ENCODE data around the gene KCP. TPM values are rescaled to one million over a fixed set of nuclear protein-coding genes. Genes with fewer than 3 reads are reported as not detected.

Gene KCP
- total and polyA plus RNA-seq, 2 of the 13 experiments (the other 11 are each of a cell fraction or from before 2014, with no cell fraction given) = 0.37 to 1.0 TPM

DNA sequence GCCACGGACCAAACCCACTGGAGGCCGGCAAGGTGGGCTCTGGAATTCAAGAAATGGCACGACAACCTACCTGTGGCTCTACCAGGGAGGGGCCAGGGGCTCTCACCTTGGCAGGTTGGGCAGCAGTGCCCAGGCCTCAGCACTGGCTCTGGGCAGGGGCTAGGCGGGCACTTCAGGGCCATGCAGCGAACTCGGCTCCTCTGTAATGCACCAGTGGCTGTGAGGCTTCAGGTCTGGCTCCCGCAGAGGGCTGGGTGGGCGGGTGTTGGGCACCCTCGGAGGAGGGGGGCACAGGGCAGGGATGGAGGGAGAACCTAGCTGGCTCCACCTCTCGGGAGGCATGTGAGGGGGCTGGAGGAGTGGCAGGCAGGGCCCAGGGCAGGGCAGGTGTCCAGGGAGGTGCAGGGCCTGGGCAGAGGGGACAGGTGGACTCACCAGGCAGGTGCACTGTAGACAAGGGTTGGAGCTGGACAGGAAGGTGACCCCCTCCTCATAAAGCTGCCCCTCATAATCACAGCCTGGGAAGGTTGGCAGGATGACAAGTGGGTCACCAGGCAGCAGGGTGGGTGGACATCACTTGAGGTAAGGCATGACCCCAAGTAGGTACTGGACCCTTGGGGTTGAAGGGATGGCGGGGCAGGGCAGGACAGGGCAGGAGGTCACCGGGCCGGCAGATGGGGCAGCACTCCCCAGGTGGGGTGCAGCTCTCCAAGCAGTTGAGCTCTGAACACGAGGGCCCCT, 6.7 kb downstream of the KCP start:
- DNase-seq (ENCODE audit: low spot score) (no peak), FAIRE-seq (no peak), ATAC-seq (peak; percentile 21)
- TF ChIP-seq ZNF768 (CRISPR knock-in tag; IDR thresholded peaks at IDR 0.05) = peak; percentile 1; the same call in 1 of the 2 replicates
- TF ChIP-seq CEBPG (CRISPR knock-in tag; IDR thresholded peaks at IDR 0.05) = no peak
- no peaks in the 10 kb centered on the region for H3K4me1 ChIP-seq (ENCODE audit: insufficient read depth, low read length)
- CTCF ChIA-PET (ENCODE audit: low intra/inter-chr PET ratio, low total read pairs) = interaction anchor here (1.4 to 3.1 kb wide), 2 partner anchors 44 to 187 kb away, joined by 8 to 27 read pairs; no protein-coding TSS in a partner anchor
- BruUV-seq (replicated peaks) = no TSS peak
- no peak overlapping the region for H3K4me2 ChIP-seq (ENCODE audit: low read depth, low read length)
- no peaks in the 10 kb centered on the region for H4K20me1 ChIP-seq (ENCODE audit: insufficient read depth, low read length)
- peaks cover 8% of the 10 kb centered on the region for H3K9me3 ChIP-seq (ENCODE audit: low read length)
- H2AFZ ChIP-seq (ENCODE audit: low read length) = no peak overlapping the region
- H3K27ac ChIP-seq (ENCODE audit: extremely low read length, insufficient read depth, low read length) = no peak overlapping the region
- no peaks in the 10 kb centered on the region for H3K36me3 ChIP-seq (replicated peaks in 1 of 2; ENCODE audit: control insufficient read depth in 1 of 2, insufficient read depth in 2 of 2, low read length in 2 of 2)
- no peak overlapping the region for H3K9ac ChIP-seq (ENCODE audit: insufficient read depth, low read depth, low read length)
- H3K27me3 ChIP-seq (ENCODE audit: control insufficient read depth in 1 of 2, insufficient read depth in 2 of 2, low read length in 2 of 2) = peaks cover 0 to 11% of the 10 kb centered on the region in 2 experiments; a peak in 2 of 5 replicates
- POLR2A ChIA-PET = no interaction called here
- no peak overlapping the region for H3K4me3 ChIP-seq (replicated peaks in 1 of 3; ENCODE audit: insufficient read depth in 1 of 3, low read depth in 2 of 3, low read length in 3 of 3)
- WGBS (ENCODE audit: low lambda C conversion rate) = 9% methylated on average over 4 of the region's 14 CpGs
- H3K79me2 ChIP-seq (ENCODE audit: insufficient read depth, low read length) = no peaks in the 10 kb centered on the region
- intact Hi-C loops (cut with micrococcal nuclease; ENCODE audit: unreplicated experiment) = loop anchor here (1.0 to 2.0 kb wide), 2 partner anchors 33 to 188 kb away; partner anchors contain the start of gene IRF5
- in situ Hi-C loops (cut with HindIII; ENCODE audit: extremely low pct_ligation_motif_present, low pct_unique_long_range_greater_than_20kb) = no loop called here

DNA sequence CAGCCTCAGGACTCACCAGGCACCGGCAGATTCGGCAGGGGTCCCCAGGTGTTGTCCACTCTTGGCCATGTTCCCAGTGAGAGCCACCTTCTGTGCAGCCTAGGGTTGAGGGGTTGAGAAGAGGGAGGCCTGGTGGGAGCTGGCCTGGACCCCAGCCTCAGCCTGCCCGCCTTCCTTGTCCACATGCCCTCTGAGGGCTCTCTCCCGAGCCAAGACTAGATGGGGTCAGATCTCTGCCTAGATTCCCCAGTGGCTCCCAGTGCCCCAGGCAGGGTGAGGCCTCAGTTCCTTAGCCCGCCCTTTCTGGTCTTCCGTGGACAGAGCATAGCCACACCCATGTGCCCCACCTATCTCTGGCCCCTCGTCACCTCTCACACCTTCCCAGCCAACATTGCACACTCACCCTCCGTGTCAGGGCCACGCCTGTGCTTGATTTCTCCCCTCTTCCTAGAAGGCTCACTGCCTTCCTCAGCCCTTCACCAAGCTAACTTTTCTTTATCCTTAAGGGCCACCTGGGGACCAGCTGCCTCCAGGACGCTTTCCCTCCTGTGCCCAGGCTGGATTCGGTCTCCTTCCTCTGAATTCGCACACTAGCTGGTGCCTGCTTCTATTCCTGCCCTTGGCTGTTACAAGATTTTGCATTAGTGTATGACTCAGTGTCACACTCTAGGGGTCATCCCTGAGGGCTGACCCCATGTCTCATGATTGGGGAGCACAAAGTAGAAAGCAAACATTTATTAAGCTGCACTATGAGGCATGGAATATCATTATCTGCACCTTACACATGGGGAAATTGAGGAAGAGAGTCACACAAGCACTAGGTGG, 7.5 kb downstream of the KCP start:
- no peak overlapping the region for H3K4me2 ChIP-seq (ENCODE audit: low read depth, low read length)
- H4K20me1 ChIP-seq (ENCODE audit: insufficient read depth, low read length) = no peaks in the 10 kb centered on the region
- CTCF ChIA-PET (ENCODE audit: low intra/inter-chr PET ratio, low total read pairs) = interaction anchor here (3.1 kb wide), 1 partner anchor 188 kb away, joined by 27 read pairs; no protein-coding TSS in a partner anchor
- H3K36me3 ChIP-seq (replicated peaks in 1 of 2; ENCODE audit: control insufficient read depth in 1 of 2, insufficient read depth in 2 of 2, low read length in 2 of 2) = no peaks in the 10 kb centered on the region
- H3K27ac ChIP-seq (ENCODE audit: extremely low read length, insufficient read depth, low read length) = no peak overlapping the region
- H3K27me3 ChIP-seq (ENCODE audit: control insufficient read depth in 1 of 2, insufficient read depth in 2 of 2, low read length in 2 of 2) = 0 out of 5 replicates have a peak, but pooled peaks cover 0 to 5% of the 10 kb centered on the region in 2 experiments
- POLR2A ChIA-PET = no interaction called here
- no peak overlapping the region for H3K4me3 ChIP-seq (replicated peaks in 1 of 3; ENCODE audit: insufficient read depth in 1 of 3, low read depth in 2 of 3, low read length in 3 of 3)
- no peak for DNase-seq (ENCODE audit: low spot score)
- no peaks in the 10 kb centered on the region for H3K4me1 ChIP-seq (ENCODE audit: insufficient read depth, low read length)
- H3K9ac ChIP-seq (ENCODE audit: insufficient read depth, low read depth, low read length) = no peak overlapping the region
- H3K9me3 ChIP-seq (ENCODE audit: low read length) = peaks cover 8% of the 10 kb centered on the region
- no peak for ATAC-seq
- intact Hi-C loops (cut with micrococcal nuclease; ENCODE audit: unreplicated experiment) = no loop called here
- WGBS (ENCODE audit: low lambda C conversion rate) = 28% methylated on average over 9 of the region's 12 CpGs
- in situ Hi-C loops (cut with HindIII; ENCODE audit: extremely low pct_ligation_motif_present, low pct_unique_long_range_greater_than_20kb) = no loop called here
- no TSS peak for BruUV-seq (replicated peaks)
- H3K79me2 ChIP-seq (ENCODE audit: insufficient read depth, low read length) = no peaks in the 10 kb centered on the region
- no peak overlapping the region for H2AFZ ChIP-seq (ENCODE audit: low read length)
- no peak for FAIRE-seq
- TF ChIP-seq ZNF101 (CRISPR knock-in tag; IDR thresholded peaks at IDR 0.05; ENCODE audit: borderline replicate concordance, low read depth) (no peak), ZNF253 (CRISPR knock-in tag; IDR thresholded peaks at IDR 0.05; ENCODE audit: borderline replicate concordance) (no peak), DMAP1 (CRISPR knock-in tag; IDR thresholded peaks at IDR 0.05) (no peak), ZNF256 (CRISPR knock-in tag; conservative IDR thresholded peaks at IDR 0.05) (no peak), ZSCAN20 (CRISPR knock-in tag; IDR thresholded peaks at IDR 0.05; ENCODE audit: borderline replicate concordance) (no peak), MEIS2 (CRISPR knock-in tag; IDR thresholded peaks at IDR 0.05) (no peak), ZNF562 (CRISPR knock-in tag; IDR thresholded peaks at IDR 0.05; ENCODE audit: borderline replicate concordance) (no peak)
- TF ChIP-seq, protein P1, sequence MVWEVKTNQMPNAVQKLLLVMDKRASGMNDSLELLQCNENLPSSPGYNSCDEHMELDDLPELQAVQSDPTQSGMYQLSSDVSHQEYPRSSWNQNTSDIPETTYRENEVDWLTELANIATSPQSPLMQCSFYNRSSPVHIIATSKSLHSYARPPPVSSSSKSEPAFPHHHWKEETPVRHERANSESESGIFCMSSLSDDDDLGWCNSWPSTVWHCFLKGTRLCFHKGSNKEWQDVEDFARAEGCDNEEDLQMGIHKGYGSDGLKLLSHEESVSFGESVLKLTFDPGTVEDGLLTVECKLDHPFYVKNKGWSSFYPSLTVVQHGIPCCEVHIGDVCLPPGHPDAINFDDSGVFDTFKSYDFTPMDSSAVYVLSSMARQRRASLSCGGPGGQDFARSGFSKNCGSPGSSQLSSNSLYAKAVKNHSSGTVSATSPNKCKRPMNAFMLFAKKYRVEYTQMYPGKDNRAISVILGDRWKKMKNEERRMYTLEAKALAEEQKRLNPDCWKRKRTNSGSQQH (CRISPR knock-in tag; IDR thresholded peaks at IDR 0.05; ENCODE audit: low read depth) = no peak
- TF ChIP-seq, protein P2, sequence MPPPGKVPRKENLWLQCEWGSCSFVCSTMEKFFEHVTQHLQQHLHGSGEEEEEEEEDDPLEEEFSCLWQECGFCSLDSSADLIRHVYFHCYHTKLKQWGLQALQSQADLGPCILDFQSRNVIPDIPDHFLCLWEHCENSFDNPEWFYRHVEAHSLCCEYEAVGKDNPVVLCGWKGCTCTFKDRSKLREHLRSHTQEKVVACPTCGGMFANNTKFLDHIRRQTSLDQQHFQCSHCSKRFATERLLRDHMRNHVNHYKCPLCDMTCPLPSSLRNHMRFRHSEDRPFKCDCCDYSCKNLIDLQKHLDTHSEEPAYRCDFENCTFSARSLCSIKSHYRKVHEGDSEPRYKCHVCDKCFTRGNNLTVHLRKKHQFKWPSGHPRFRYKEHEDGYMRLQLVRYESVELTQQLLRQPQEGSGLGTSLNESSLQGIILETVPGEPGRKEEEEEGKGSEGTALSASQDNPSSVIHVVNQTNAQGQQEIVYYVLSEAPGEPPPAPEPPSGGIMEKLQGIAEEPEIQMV (CRISPR knock-in tag; IDR thresholded peaks at IDR 0.05; ENCODE audit: low read depth) = no peak
- TF ChIP-seq, protein P3, sequence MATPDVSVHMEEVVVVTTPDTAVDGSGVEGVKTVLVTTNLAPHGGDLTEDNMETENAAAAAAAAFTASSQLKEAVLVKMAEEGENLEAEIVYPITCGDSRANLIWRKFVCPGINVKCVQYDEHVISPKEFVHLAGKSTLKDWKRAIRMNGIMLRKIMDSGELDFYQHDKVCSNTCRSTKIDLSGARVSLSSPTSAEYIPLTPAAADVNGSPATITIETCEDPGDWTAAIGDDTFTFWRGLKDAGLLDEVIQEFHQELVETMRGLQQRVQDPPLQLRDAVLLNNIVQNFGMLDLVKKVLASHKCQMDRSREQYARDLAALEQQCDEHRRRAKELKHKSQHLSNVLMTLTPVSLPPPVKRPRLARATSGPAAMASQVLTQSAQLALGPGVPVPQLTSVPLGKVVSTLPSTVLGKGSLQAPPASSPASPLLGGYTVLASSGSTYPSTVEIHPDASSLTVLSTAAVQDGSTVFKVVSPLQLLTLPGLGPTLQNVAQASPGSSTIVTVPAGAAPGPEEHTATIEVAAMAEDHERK (CRISPR knock-in tag; IDR thresholded peaks at IDR 0.05; ENCODE audit: low read depth) = no peak
